Vagina (tissue), 2 donors: ENCODE measurements around the gene SLC25A44. TPM values are rescaled to one million over a fixed set of nuclear protein-coding genes. Genes with fewer than 3 reads are reported as not detected.

Source experiments
- DNase-seq, 2 donors: peaks; one replicate each; pipeline ENCODE4 v3.0.0-alpha.2; 2017; ENCODE audit errors: extremely low spot score in 2 of 2
- H3K27ac ChIP-seq: fragments of 200-600 bp; sonication (generic); one replicate; pipeline ENCODE4 v1.5.1; 2019
- H3K27me3 ChIP-seq: fragments of 200-600 bp; sonication (generic); one replicate; pipeline ENCODE4 v1.5.1; 2019
- H3K36me3 ChIP-seq, 2 donors: fragments of 200-600 bp; sonication (generic); one replicate each; pipeline ENCODE4 v1.5.1; 2017 to 2019
- H3K4me1 ChIP-seq: fragments of 200-600 bp; sonication (generic); one replicate; pipeline ENCODE4 v1.5.1; 2019
- H3K4me3 ChIP-seq, 2 donors: fragments of 200-600 bp; sonication (generic); 1 replicate in 1 of 2; 2 replicates in 1 of 2; pipeline ENCODE4 v1.5.1; 2016 to 2019
- H3K9me3 ChIP-seq: fragments of 200-600 bp; sonication (generic); one replicate; pipeline ENCODE4 v1.5.1; 2019
- CTCF ChIP-seq, 3 experiments: fragments of 450-650 bp in 2 of 3; fragments of 200-600 bp in 1 of 3; sonication (generic) in 1 of 3; IDR thresholded peaks; one replicate each; pipeline ENCODE4 v1.5.1; 2017 to 2019; ENCODE audit warnings: antibody characterized with exemption in 3 of 3, mild to moderate bottlenecking in 2 of 3, moderate library complexity in 2 of 3
- POLR2A ChIP-seq, 2 donors: fragments of 450-650 bp; IDR thresholded peaks; one replicate each; pipeline ENCODE4 v1.6.1; 2017; ENCODE audit warnings: antibody characterized with exemption in 2 of 2, mild to moderate bottlenecking in 2 of 2, moderate library complexity in 2 of 2
- POLR2AphosphoS5 ChIP-seq, 2 donors: sonication (generic); formaldehyde crosslinking; IDR thresholded peaks; one replicate each; pipeline ENCODE4 v1.9.0; 2017; ENCODE audit warnings: antibody characterized with exemption in 2 of 2, mild to moderate bottlenecking in 2 of 2, low read depth in 1 of 2; ENCODE audit not compliant: insufficient read depth in 1 of 2
- intact Hi-C: fragments of 100-400 bp; cut with DNase I; formaldehyde crosslinking; loops from one replicate; pipeline ENCODE4 v1.15.1; 2023
- total RNA-seq: library from RNA; depleted of rRNA; stranded (reverse); fragments of >200 nt; gene quantifications from one replicate; pipeline ENCODE4 v1.2.3, GENCODE V29; 2016

SLC25A44 gene
- total RNA-seq, 1 donor from 2014 or later = 14.0 TPM

- no peaks in the 10 kb centered on the region for H3K27me3 ChIP-seq
- intact Hi-C loops = no loop called here
- DNase-seq = no peak
- no peak for TF ChIP-seq POLR2AphosphoS5 (IDR thresholded peaks at IDR 0.05; ENCODE audit: insufficient read depth in 1 of 2, low read depth in 1 of 2)
- no peak for TF ChIP-seq CTCF (IDR thresholded peaks at IDR 0.05)
- no peak for TF ChIP-seq POLR2A (IDR thresholded peaks at IDR 0.05)
- peaks cover 0 to 54% of the 10 kb centered on the region in 2 donors for H3K36me3 ChIP-seq
- no peak overlapping the region for H3K27ac ChIP-seq
- H3K9me3 ChIP-seq = no peaks in the 10 kb centered on the region
- H3K4me1 ChIP-seq = no peaks in the 10 kb centered on the region
- no peak overlapping the region for H3K4me3 ChIP-seq
These were observed 39.7 kb downstream of the SLC25A44 start for GRCh38 chr1:156233426-156234127.

GRCh38 chr1:156236164-156236563 is 42.3 kb downstream of the SLC25A44 start:
- H3K4me3 ChIP-seq = no peak overlapping the region
- peaks cover 0 to 76% of the 10 kb centered on the region in 2 donors for H3K36me3 ChIP-seq
- H3K9me3 ChIP-seq = no peaks in the 10 kb centered on the region

GRCh38 chr1:156238248-156238647 is 44.3 kb downstream of the SLC25A44 start:
- TF ChIP-seq POLR2A (IDR thresholded peaks at IDR 0.05) (no peak), POLR2AphosphoS5 (IDR thresholded peaks at IDR 0.05; ENCODE audit: insufficient read depth in 1 of 2, low read depth in 1 of 2) (no peak)
- H3K9me3 ChIP-seq = no peaks in the 10 kb centered on the region
- no peak overlapping the region for H3K27ac ChIP-seq
- H3K4me3 ChIP-seq = no peak overlapping the region
- no peaks in the 10 kb centered on the region for H3K4me1 ChIP-seq
- peaks cover 0 to 69% of the 10 kb centered on the region in 2 donors for H3K36me3 ChIP-seq
- DNase-seq = no peak
- intact Hi-C loops = no loop called here
- no peaks in the 10 kb centered on the region for H3K27me3 ChIP-seq

More at GRCh38 chr1:156236164-156236563, 42.3 kb downstream of the SLC25A44 start:
- TF ChIP-seq CTCF (IDR thresholded peaks at IDR 0.05) (no peak), POLR2AphosphoS5 (IDR thresholded peaks at IDR 0.05; ENCODE audit: insufficient read depth in 1 of 2, low read depth in 1 of 2) (no peak), POLR2A (IDR thresholded peaks at IDR 0.05) (no peak)
- no peak for DNase-seq
- intact Hi-C loops = no loop called here
- Histone ChIP-seq H3K27ac (no peak overlapping the region), H3K27me3 (no peaks in the 10 kb centered on the region), H3K4me1 (no peaks in the 10 kb centered on the region)

- H3K4me3 ChIP-seq = no peak overlapping the region
- TF ChIP-seq POLR2AphosphoS5 (IDR thresholded peaks at IDR 0.05; ENCODE audit: insufficient read depth in 1 of 2, low read depth in 1 of 2) = no peak
- no peak for TF ChIP-seq POLR2A (IDR thresholded peaks at IDR 0.05)
- TF ChIP-seq CTCF (IDR thresholded peaks at IDR 0.05) = no peak
- no peaks in the 10 kb centered on the region for H3K9me3 ChIP-seq
- H3K27me3 ChIP-seq = no peaks in the 10 kb centered on the region
- intact Hi-C loops = no loop called here
- DNase-seq = no peak
- peaks cover 0 to 44% of the 10 kb centered on the region in 2 donors for H3K36me3 ChIP-seq
- H3K4me1 ChIP-seq = peaks cover 13% of the 10 kb centered on the region
- H3K27ac ChIP-seq = no peak overlapping the region
These were observed 47.5 kb downstream of the SLC25A44 start for GRCh38 chr1:156241311-156241811.

- Histone ChIP-seq H3K4me3 (no peak within 1 kb of the TSS), H3K4me1 (peaks cover 19% of the 10 kb centered on the region), H3K36me3 (peaks cover 0 to 39% of the 10 kb centered on the region in 2 donors), H3K27ac (no peak within 1 kb of the TSS), H3K27me3 (no peaks in the 10 kb centered on the region), H3K9me3 (no peaks in the 10 kb centered on the region)
- TF ChIP-seq CTCF (IDR thresholded peaks at IDR 0.05) (no peak), POLR2A (IDR thresholded peaks at IDR 0.05) (no peak), POLR2AphosphoS5 (IDR thresholded peaks at IDR 0.05; ENCODE audit: insufficient read depth in 1 of 2, low read depth in 1 of 2) (no peak)
- intact Hi-C loops = no loop called here
- DNase-seq = no peak
These were observed 48.0 kb downstream of the SLC25A44 start, which contains the start of gene BGLAP for GRCh38 chr1:156241926-156242325. Gene BGLAP, plus strand, starts transcription at chr1:156242184. Its CDS starts 48 bp downstream, at chr1:156242232.
